HTERT RPE-1 (cell line): ENCODE results near the gene CSTPP1.
"Not testable (repeated sequence)": the region's sequence is repeated elsewhere in the genome, so short reads cannot be mapped to it uniquely, and the experiment has no call there.

Experiments
- in situ Hi-C: fragments of 300-500 bp; cut with MboI; formaldehyde crosslinking; loops from 4 replicates; pipeline ENCODE4 v1.14.3; 2020; ENCODE audit warnings: low sequenced_read_pairs

The CSTPP1 gene

DNA sequence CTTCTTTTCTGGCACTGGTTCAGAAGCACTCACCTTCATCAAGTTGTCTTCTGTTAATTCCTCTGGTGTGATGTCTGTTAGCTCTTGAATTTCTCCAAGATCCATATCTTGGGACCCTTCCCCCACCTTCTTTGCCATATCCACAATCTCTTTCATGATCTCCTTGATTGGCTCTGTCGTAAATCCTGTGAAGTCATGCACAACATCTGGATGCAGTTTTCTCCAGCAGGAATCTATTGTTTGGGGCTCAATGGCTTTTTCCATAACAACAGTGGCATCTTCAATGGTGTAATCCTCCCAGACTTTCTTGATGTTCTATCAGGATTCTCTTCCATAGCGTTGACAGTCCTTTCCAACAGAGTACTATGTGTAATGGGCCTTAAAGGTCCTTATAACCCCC, 96.9 kb downstream of the CSTPP1 start:
- in situ Hi-C loops, result no loop called here

DNA sequence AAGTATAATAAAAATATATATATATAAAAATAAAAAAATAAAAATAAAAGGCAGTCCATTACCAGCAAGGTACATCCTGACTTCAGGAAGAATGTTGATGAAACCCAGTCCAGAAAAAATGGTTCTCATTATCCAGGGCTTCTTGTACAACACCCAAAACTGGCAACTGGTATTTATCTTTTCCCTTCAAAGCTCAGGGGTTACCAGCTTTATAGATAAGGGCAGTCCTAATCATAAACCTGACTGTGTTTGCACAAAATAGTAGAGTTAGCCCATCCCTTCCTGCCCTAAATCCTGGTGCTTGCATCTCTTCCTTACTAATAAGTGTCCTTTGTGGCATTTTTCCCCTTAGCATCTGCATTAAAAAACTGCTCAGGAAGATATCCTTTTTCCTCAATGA, 97.5 kb downstream of the CSTPP1 start:
- in situ Hi-C loops, result no loop called here

DNA sequence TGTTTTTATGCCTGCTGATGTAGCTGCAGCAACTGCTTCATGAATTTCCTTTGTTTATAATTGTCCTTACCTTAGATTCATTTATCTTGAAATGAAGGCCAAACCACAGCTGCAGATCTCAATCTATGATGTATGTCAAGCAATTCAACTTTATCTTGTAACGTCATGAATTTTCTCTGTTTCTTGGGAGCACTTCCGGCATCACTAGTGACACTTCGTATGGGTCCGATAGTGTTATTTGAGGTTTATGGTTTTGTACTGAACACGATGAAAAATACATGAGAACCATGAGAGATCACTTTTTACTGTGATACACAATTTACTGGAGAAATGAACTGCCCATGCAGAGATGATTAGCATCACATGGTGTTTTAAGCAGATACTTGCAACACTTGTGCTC, 98.5 kb downstream of the CSTPP1 start:
- in situ Hi-C loops, result no loop called here

- in situ Hi-C loops, result no loop called here
Measured at GRCh38 chr11:47044119-47044518, 107.6 kb downstream of the CSTPP1 start.

GRCh38 chr11:47047972-47048371, 111.4 kb downstream of the CSTPP1 start:
- in situ Hi-C loops, result no loop called here

- in situ Hi-C loops, result no loop called here
Measured at GRCh38 chr11:47050284-47050683, 113.7 kb downstream of the CSTPP1 start.

- in situ Hi-C loops, result no loop called here
Measured at GRCh38 chr11:47051217-47051616, 114.7 kb downstream of the CSTPP1 start.

GRCh38 chr11:47052165-47052564, 115.6 kb downstream of the CSTPP1 start:
- in situ Hi-C loops, result no loop called here

- in situ Hi-C loops, result no loop called here
Measured at GRCh38 chr11:47052576-47052975, 116.0 kb downstream of the CSTPP1 start.

- in situ Hi-C loops, result no loop called here
Measured at GRCh38 chr11:47055534-47055933, 119.0 kb downstream of the CSTPP1 start.

- in situ Hi-C loops, result no loop called here
Measured at GRCh38 chr11:47056261-47056915, 119.8 kb downstream of the CSTPP1 start.

GRCh38 chr11:47057365-47057764, 120.8 kb downstream of the CSTPP1 start:
- in situ Hi-C loops, result no loop called here

DNA sequence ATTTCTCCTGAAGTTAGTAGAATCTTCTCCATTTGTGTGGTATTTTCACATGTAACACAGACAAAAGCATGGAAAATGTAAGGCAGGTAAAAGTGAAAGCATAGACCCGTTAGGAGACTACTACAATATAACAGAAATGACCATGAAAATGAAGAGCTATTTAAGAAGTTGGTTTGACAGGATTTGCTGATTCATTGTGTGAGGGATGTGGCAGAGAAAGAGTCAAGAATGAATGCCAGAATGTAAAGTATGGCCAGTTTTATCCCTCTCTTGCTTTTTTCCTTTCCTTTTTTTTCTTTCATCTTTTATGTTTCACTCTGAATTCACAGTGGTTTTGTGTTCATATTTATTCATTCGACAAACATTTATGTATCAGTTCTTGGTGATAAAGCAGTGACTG, 124.2 kb downstream of the CSTPP1 start:
- in situ Hi-C loops, result no loop called here

DNA sequence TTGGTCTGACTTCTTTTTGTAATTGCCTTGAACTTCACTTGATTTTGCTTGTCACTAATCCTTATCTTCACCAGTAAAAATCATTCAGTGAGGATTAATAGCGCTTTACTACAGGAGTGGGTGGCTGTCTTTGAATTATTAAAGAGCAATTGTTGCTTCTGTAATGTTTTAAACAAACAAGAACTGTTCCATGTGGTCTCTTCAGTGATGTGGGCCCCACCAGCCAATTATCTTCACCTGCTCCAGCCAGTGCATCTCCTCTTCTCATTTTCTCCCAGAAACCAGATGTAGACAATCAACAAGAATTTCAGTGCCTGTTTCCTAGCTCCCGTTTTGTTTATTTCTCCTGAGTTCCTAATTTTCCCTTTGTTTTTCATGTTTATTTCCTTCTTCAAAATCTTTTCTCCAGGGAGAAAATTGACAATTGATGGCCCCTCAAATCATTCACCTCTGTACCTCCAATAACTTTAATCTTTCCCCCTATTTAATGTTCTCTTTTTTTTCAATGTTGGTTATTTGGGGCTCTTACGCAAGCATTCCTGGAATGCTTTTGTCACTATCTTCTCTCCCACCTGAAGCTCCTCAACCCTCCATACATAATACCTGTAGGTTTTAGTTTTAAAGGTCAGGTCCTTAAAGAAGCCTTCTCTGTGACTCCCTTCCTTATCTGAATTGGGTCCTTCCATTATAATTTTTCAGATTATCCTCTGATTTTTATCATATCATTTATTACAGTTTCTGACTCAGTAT, 125.0 kb downstream of the CSTPP1 start:
- in situ Hi-C loops, result no loop called here

GRCh38 chr11:47062736-47063135, 126.2 kb downstream of the CSTPP1 start:
- in situ Hi-C loops, result no loop called here

- in situ Hi-C loops, result no loop called here
Measured at GRCh38 chr11:47067401-47067800, 130.8 kb downstream of the CSTPP1 start.

DNA sequence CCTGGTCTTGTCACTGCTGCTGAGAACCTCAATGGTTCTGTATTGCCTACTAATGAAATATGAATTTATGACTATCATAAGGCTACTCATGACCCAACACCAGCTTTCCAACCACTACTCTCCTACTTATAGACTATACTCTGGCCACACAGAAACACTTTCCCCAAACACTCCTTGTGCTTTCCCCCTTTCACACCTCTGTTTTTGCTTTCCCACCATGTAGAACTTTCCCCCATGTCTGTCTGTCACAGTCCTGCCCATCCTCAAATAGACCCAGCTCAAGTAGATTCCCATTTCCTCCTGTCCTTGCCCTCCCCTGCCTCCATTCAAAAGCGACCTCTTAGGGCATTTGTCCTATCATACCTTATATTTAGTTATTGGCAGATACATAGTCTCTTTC, 134.2 kb downstream of the CSTPP1 start:
- in situ Hi-C loops, result no loop called here

DNA sequence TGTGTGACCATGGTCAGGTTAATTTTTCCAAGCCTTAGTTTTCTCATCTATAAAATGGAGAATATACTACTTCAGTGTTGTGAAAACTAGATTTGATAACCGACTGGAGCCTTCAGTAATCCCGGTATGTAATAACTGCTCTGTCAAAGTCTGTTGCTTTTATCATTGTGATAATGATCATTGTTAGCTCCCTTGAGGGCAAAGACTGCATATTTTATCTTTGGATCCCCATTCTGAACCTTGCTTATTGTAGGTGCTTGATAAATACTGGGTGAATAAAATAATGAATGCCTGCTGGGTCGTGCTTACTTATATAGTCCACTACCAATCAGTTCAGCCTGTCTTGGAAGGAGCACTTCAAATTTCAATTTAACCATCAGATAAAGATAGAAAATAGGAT, 134.8 kb downstream of the CSTPP1 start:
- in situ Hi-C loops, result no loop called here

DNA sequence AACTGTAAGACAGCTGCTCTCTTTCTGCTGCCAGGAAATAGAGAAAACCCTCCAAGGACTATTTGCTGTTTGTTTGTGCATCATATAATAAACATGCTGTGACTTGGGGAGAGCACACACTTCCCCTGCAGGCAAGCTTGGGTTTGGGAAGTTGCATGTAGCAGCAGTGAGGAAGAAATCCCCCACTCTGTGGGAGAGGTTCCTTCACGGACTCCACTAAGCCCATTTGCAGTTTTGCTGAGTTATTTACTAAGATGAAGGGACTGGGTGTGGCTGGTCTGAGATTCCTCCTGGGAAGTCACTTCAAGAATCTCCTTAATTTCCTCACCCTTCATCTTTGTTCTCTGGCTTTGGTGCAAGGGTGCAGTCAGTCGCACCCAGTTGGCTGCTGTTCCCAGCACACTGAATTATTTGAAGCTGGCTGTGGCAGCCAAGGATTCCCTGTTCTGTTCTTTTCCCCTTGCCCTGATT, 135.3 kb downstream of the CSTPP1 start:
- in situ Hi-C loops, result no loop called here

DNA sequence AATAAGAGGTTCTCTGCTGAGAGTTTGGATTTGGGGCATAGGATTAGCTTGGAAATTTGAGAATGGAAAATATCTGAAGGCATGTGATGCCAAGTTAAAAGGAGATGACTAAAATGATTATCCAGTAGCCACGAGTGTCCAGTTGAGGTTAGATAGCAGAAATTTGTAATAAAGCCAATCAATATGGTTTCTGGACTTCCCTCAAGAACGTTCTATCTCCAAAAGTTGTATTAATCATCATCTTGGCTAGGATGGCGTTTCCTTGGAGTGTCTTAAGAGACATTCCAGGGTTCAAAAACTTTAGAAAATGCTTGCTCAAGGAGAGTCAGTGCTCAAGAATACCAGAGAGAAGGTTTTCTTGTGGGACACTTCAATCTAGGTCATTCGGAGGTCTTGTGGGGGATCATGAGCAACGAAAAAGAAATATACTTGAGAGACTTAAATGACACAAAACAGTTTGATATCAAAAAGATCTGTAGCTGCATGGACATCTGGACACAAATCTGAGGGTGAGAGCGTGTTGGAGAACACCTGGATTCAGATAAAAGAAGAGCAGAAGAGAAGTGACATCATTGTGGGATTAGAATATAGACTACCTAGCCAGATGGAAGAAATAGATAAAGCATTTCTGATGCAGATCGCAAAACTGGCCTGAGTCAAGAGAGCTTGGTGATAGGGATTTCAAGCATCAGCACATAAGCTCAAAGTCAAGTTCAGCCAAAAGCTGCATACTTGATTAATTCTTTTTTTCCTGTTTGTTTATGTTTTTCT, 142.4 kb downstream of the CSTPP1 start:
- in situ Hi-C loops, result no loop called here

GRCh38 chr11:47080775-47081174, 144.2 kb downstream of the CSTPP1 start:
- in situ Hi-C loops, result not testable (repeated sequence)

DNA sequence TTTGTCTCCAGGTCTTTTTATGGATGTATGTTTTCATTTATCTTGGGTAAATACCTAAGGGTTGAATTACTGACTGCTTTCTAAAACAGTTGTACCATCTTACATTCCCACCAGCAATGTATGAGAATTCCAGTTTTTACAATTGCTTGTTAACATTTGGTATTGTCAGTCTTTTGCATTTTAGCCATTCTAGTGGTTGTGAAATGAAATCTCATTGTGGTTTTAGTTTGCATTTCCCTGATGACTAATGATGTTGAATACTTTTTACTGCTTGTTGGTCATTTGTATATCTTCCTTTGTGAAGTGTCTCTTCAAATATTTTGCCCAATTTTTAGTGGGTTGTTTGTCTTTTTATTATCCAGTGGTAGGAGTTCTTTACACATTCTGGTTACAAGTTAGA, 147.4 kb downstream of the CSTPP1 start:
- in situ Hi-C loops, result no loop called here
